ENCODE measurements around the gene ESPNL.
"Not testable (repeated sequence)": the region's sequence is repeated elsewhere in the genome, so short reads cannot be mapped to it uniquely, and the experiment has no call there.

ESPNL gene

DNA sequence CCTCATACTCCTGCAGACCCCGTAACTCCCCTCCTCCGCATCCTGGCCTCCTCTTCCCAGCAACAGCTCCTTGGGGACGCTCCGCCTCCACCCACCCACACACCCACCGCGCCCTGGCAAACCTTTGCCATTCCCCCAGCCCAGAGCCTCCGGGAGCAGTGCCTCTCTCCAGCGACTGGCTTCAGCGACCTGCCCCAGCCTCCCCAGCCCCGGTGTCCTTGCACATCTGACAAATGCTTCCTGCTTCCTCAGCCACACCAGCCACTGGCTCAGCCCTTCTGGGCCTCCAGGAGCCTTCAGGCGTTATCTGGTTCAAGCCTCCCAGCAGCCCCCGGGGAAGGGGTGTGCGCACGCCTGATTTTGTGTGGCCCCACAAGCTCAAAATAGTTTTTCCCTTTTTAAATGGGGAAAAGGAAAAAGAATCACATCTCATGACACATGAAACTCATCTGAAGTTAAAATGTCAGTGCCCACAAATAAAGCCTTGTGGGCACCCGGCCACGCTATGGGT is 14.2 kb downstream of the ESPNL start:
- no peaks in the 10 kb centered on the region for H3K9me3 ChIP-seq (ENCODE audit: control insufficient read depth, low read length)
- TF ChIP-seq, protein P1, sequence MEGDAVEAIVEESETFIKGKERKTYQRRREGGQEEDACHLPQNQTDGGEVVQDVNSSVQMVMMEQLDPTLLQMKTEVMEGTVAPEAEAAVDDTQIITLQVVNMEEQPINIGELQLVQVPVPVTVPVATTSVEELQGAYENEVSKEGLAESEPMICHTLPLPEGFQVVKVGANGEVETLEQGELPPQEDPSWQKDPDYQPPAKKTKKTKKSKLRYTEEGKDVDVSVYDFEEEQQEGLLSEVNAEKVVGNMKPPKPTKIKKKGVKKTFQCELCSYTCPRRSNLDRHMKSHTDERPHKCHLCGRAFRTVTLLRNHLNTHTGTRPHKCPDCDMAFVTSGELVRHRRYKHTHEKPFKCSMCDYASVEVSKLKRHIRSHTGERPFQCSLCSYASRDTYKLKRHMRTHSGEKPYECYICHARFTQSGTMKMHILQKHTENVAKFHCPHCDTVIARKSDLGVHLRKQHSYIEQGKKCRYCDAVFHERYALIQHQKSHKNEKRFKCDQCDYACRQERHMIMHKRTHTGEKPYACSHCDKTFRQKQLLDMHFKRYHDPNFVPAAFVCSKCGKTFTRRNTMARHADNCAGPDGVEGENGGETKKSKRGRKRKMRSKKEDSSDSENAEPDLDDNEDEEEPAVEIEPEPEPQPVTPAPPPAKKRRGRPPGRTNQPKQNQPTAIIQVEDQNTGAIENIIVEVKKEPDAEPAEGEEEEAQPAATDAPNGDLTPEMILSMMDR (IDR thresholded peaks at IDR 0.05) = no peak
- H2AFZ ChIP-seq = no peak overlapping the region
- H3K9ac ChIP-seq = no peak overlapping the region
- H3K36me3 ChIP-seq (ENCODE audit: control insufficient read depth, insufficient read depth, low read length) = no peaks in the 10 kb centered on the region
- H3K79me2 ChIP-seq = no peaks in the 10 kb centered on the region
- H3K27me3 ChIP-seq (ENCODE audit: control insufficient read depth, insufficient read depth, low read length) = no peaks in the 10 kb centered on the region
- H3K4me1 ChIP-seq = no peaks in the 10 kb centered on the region
- no peak overlapping the region for H3K27ac ChIP-seq
- no peak overlapping the region for H3K4me3 ChIP-seq (ENCODE audit: low read depth, low read length)
- no peak overlapping the region for H3K4me2 ChIP-seq (ENCODE audit: low read length)

DNA sequence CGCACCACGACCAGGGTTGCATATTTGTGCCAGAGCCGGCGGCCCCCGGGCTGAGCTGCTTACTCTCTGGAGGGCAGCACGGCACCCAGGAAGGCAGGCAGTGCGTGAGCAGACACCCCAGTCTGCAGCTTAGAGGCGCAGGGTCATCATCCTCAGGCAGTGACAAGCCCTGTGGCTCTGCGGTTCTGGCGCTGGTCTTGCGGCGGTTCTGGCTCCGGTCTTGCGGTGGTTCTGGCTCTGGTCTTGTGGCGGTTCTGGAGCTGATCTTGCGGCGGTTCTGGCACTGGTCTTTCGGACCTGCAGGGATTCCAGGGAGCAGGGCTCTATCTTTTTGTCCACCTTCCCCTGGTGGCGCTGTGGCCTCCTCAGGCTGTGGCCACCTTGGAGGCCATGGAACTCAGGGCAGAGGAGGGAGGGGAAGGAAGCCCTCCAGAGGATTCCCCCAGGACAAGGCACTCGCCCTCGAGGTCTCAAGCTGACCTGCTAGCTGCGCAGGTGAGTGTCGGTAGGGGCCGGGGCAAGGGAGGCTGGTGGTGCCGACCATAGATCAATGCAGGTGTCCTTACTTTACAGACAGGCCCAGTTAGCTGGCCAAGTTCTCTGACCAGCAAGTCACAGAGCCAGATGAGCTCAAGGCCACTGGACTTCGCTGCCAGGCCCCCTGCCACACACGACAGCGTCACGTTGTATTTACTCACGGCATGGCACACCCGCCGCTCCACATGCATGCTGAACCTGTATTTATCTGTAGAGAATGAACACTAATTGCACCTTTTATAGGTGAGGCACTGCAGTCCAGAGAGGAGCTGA is 14.9 kb downstream of the ESPNL start:
- no peaks in the 10 kb centered on the region for H3K79me2 ChIP-seq

DNA sequence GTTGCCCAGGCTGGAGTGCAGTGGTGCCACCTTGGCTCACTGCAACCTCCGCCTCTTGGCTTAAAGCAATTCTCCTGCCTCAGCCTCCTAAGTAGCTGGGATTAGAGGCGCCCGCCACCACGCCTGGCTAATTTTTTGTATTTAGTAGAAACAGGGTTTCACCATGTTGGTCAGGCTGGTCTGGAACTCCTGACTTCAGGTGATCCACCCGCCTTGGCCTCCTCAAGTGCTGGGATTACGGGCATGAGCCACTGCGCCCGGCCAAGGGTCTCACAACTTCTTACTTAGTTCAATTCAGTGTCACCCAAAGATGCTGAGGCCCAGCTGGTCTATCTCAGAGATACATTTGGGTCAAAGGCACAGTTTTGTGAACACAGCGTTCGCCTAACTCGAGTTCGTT is 15.6 kb downstream of the ESPNL start:
- H3K9me3 ChIP-seq (ENCODE audit: control insufficient read depth, low read length); H2AFZ ChIP-seq; H3K9ac ChIP-seq; H3K36me3 ChIP-seq (ENCODE audit: control insufficient read depth, insufficient read depth, low read length); H3K27me3 ChIP-seq (ENCODE audit: control insufficient read depth, insufficient read depth, low read length); H3K4me3 ChIP-seq (ENCODE audit: low read depth, low read length); H3K4me1 ChIP-seq; H3K27ac ChIP-seq; H3K4me2 ChIP-seq (ENCODE audit: low read length); H3K79me2 ChIP-seq: not testable (repeated sequence)

More for the DNA sequence above, 14.9 kb downstream of the ESPNL start:
- Histone ChIP-seq H3K36me3 (ENCODE audit: control insufficient read depth, insufficient read depth, low read length) (no peaks in the 10 kb centered on the region), H3K9me3 (ENCODE audit: control insufficient read depth, low read length) (no peaks in the 10 kb centered on the region), H3K27ac (no peak overlapping the region), H3K4me3 (ENCODE audit: low read depth, low read length) (no peak overlapping the region), H3K9ac (no peak overlapping the region), H3K27me3 (ENCODE audit: control insufficient read depth, insufficient read depth, low read length) (no peaks in the 10 kb centered on the region), H2AFZ (no peak overlapping the region), H3K4me1 (no peaks in the 10 kb centered on the region), H3K4me2 (ENCODE audit: low read length) (no peak overlapping the region)
- TF ChIP-seq, protein P1 (IDR thresholded peaks at IDR 0.05) = no peak

DNA sequence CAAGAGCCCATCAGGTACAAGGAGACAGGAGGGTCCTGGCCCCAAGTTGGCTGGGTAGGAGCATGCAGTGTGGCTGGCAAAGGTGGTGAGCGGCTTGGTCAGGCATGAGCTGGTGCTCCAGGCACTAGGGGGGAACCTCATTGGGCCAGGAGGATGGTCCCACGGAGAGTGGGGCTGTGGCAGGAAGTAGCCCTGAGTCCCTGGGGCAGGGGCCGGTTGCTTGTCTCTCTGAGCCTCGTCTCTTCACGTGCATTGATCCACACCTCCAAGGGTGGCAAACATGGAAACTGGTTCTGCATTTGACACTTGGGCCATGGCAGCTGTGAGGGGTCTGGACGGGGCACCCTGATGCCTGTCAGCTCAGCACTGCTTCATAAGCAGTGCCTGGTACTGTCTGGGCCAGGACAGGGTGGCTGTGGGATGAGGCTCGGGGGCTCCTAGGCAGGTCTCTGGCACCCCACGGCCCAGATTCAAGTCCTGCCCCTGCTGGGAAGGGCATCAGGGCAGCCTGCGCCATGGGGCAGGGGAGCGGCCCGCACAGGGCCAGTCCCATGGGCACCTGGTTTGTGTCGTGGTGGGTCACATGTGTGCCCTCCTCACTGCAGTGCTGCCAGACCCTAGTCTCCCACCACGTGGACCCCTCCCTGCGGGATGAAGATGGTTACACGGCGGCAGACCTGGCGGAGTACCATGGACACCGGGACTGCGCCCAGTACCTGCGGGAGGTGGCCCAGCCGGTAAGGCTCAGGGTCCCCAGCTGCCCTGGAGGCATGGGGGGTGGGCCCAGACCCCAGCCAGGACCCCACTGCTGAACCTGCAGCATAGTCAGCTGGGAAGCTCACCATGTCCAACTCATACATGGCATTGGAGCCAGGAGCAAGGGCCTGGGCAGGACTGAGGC is 16.4 kb downstream of the ESPNL start:
- H3K4me1 ChIP-seq = no peaks in the 10 kb centered on the region
- no peaks in the 10 kb centered on the region for H3K9me3 ChIP-seq (ENCODE audit: control insufficient read depth, low read length)
- H3K27me3 ChIP-seq (ENCODE audit: control insufficient read depth, insufficient read depth, low read length) = no peaks in the 10 kb centered on the region
- H2AFZ ChIP-seq = no peak overlapping the region
- H3K4me2 ChIP-seq (ENCODE audit: low read length) = no peak overlapping the region
- TF ChIP-seq, protein P1 (IDR thresholded peaks at IDR 0.05) = no peak
- no peak overlapping the region for H3K4me3 ChIP-seq (ENCODE audit: low read depth, low read length)
- H3K79me2 ChIP-seq = no peaks in the 10 kb centered on the region
- H3K27ac ChIP-seq = no peak overlapping the region
- no peaks in the 10 kb centered on the region for H3K36me3 ChIP-seq (ENCODE audit: control insufficient read depth, insufficient read depth, low read length)
- no peak overlapping the region for H3K9ac ChIP-seq

All from parathyroid adenoma (tissue), 2 donors.